ENCODE data around the gene CYP20A1.

DNA sequence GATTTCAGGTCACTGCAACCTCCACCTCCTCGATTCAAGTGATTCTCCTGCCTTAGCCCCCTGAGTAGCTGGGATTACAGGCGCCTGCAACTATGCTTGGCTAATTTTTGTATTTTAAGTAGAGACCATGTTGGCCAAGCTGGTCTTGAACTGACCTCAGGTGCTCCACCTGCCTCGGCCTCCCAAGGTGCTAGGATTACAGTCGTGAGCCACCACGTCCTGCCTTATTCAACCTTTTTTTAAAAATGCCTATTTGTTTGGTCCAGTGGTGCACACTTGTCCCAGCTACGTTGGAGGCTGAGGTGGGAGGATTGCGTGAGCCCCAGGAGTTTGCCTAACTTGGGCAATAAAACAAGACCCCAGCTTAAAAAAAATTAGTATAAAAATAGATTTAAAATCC, 43.3 kb downstream of the CYP20A1 start:
- TF ChIP-seq, protein P1, sequence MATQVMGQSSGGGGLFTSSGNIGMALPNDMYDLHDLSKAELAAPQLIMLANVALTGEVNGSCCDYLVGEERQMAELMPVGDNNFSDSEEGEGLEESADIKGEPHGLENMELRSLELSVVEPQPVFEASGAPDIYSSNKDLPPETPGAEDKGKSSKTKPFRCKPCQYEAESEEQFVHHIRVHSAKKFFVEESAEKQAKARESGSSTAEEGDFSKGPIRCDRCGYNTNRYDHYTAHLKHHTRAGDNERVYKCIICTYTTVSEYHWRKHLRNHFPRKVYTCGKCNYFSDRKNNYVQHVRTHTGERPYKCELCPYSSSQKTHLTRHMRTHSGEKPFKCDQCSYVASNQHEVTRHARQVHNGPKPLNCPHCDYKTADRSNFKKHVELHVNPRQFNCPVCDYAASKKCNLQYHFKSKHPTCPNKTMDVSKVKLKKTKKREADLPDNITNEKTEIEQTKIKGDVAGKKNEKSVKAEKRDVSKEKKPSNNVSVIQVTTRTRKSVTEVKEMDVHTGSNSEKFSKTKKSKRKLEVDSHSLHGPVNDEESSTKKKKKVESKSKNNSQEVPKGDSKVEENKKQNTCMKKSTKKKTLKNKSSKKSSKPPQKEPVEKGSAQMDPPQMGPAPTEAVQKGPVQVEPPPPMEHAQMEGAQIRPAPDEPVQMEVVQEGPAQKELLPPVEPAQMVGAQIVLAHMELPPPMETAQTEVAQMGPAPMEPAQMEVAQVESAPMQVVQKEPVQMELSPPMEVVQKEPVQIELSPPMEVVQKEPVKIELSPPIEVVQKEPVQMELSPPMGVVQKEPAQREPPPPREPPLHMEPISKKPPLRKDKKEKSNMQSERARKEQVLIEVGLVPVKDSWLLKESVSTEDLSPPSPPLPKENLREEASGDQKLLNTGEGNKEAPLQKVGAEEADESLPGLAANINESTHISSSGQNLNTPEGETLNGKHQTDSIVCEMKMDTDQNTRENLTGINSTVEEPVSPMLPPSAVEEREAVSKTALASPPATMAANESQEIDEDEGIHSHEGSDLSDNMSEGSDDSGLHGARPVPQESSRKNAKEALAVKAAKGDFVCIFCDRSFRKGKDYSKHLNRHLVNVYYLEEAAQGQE (IDR thresholded peaks at IDR 0.05; ENCODE audit: insufficient read depth in 1 of 2, low read depth in 2 of 2, low read length in 2 of 2) = no peak
- TF ChIP-seq SIN3A (IDR thresholded peaks at IDR 0.05; ENCODE audit: borderline replicate concordance, insufficient read depth, low read length) (no peak), POLR2AphosphoS5 (IDR thresholded peaks at IDR 0.05; ENCODE audit: low read depth, low read length) (no peak), TAF1 (IDR thresholded peaks at IDR 0.05; ENCODE audit: borderline replicate concordance, insufficient read depth, low read length) (no peak)
